ENCODE measurements around the gene PLPPR2. TPM values are rescaled to one million over a fixed set of nuclear protein-coding genes. Genes with fewer than 3 reads are reported as not detected.

PLPPR2 gene
- total and polyA plus RNA-seq, 7 donors, result 4.3 to 33.6 (median 20.8) TPM

GRCh38 chr19:11408591-11408990 is 53.4 kb downstream of the PLPPR2 start:
- H3K4me1 ChIP-seq, result no peaks in the 10 kb centered on the region
- TF ChIP-seq, protein P1, sequence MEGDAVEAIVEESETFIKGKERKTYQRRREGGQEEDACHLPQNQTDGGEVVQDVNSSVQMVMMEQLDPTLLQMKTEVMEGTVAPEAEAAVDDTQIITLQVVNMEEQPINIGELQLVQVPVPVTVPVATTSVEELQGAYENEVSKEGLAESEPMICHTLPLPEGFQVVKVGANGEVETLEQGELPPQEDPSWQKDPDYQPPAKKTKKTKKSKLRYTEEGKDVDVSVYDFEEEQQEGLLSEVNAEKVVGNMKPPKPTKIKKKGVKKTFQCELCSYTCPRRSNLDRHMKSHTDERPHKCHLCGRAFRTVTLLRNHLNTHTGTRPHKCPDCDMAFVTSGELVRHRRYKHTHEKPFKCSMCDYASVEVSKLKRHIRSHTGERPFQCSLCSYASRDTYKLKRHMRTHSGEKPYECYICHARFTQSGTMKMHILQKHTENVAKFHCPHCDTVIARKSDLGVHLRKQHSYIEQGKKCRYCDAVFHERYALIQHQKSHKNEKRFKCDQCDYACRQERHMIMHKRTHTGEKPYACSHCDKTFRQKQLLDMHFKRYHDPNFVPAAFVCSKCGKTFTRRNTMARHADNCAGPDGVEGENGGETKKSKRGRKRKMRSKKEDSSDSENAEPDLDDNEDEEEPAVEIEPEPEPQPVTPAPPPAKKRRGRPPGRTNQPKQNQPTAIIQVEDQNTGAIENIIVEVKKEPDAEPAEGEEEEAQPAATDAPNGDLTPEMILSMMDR (IDR thresholded peaks at IDR 0.05), result no peak
- no peak for DNase-seq
- 75 to 78% (median 77%) methylated on average over 4 of the region's 4 CpGs for whole genome bisulfite sequencing, 3 donors
- no peak for ATAC-seq
- H3K4me3 ChIP-seq, result no peak overlapping the region
- H3K36me3 ChIP-seq (ENCODE audit: insufficient read depth in 1 of 2, low read depth in 1 of 2), result no peaks in the 10 kb centered on the region
- peaks cover 0 to 18% (median 3%) of the 10 kb centered on the region in 3 donors for H3K27me3 ChIP-seq (ENCODE audit: insufficient read depth in 3 of 3, low read length in 2 of 3)
- intact Hi-C loops (cut with DNase I), result no loop called here
- H3K27ac ChIP-seq, result no peak overlapping the region
- no peaks in the 10 kb centered on the region for H3K9me3 ChIP-seq

- Histone ChIP-seq H3K27ac (no peak overlapping the region), H3K4me3 (no peak overlapping the region), H3K4me1 (no peaks in the 10 kb centered on the region), H3K36me3 (ENCODE audit: insufficient read depth in 1 of 2, low read depth in 1 of 2) (no peaks in the 10 kb centered on the region), H3K27me3 (ENCODE audit: insufficient read depth in 3 of 3, low read length in 2 of 3) (peaks cover 0 to 18% (median 3%) of the 10 kb centered on the region in 3 donors), H3K9me3 (no peaks in the 10 kb centered on the region)
- intact Hi-C loops (cut with DNase I), result no loop called here
- DNase-seq, result no peak
- WGBS, 3 donors, result 43 to 46% (median 43%) methylated on average over 8 of the region's 8 CpGs
- TF ChIP-seq, protein P1 (IDR thresholded peaks at IDR 0.05), result no peak
- no peak for ATAC-seq
Measured at GRCh38 chr19:11410682-11411081, 55.5 kb downstream of the PLPPR2 start.

GRCh38 chr19:11414544-11414943 is 59.3 kb downstream of the PLPPR2 start:
- no peak for DNase-seq
- Histone ChIP-seq H3K36me3 (ENCODE audit: insufficient read depth in 1 of 2, low read depth in 1 of 2) (no peaks in the 10 kb centered on the region), H3K4me1 (no peaks in the 10 kb centered on the region), H3K4me3 (no peak overlapping the region), H3K27me3 (ENCODE audit: insufficient read depth in 3 of 3, low read length in 2 of 3) (peaks cover 0 to 33% (median 7%) of the 10 kb centered on the region in 3 donors), H3K9me3 (no peaks in the 10 kb centered on the region), H3K27ac (no peak overlapping the region)
- WGBS, 3 donors, result 64 to 66% (median 66%) methylated on average over 2 of the region's 2 CpGs
- intact Hi-C loops (cut with DNase I), result no loop called here
- TF ChIP-seq, protein P1 (IDR thresholded peaks at IDR 0.05), result no peak
- no peak for ATAC-seq

Other genes with a start within 250 kb of the PLPPR2 start
- gene SPC24, start 199.7 kb upstream of the PLPPR2 start, total RNA-seq, result 1 to 10 TPM in 2 of 4 donors, under 1 TPM in 2; 0.51 to 1.7 (median 0.98) TPM
- under 1 TPM; 0.14 to 0.55 (median 0.44) TPM for gene SPC24, start 199.7 kb upstream of the PLPPR2 start, polyA plus RNA-seq
- gene KANK2, start 157.9 kb upstream of the PLPPR2 start, total RNA-seq, result 100 to 1,000 TPM in 1 of 4 donors, 10 to 100 TPM in 3; 44.0 to 103 (median 68.0) TPM
- gene KANK2, start 157.9 kb upstream of the PLPPR2 start, polyA plus RNA-seq, result 10 to 100 TPM; 23.7 to 29.9 (median 25.8) TPM
- under 1 TPM in 2 of 4 donors, not detected in 2; 0.48 to 0.49 TPM for gene ANGPTL8, start 115.8 kb upstream of the PLPPR2 start, total RNA-seq
- gene ANGPTL8, start 115.8 kb upstream of the PLPPR2 start, polyA plus RNA-seq, result 10 to 100 TPM in 1 of 3 donors, under 1 TPM in 2; 0.08 to 14.6 (median 0.15) TPM
- 10 to 100 TPM; 14.5 to 27.1 (median 17.8) TPM for gene DOCK6, start 92.9 kb upstream of the PLPPR2 start, total RNA-seq
- gene DOCK6, start 92.9 kb upstream of the PLPPR2 start, polyA plus RNA-seq, result 10 to 100 TPM in 2 of 3 donors, 1 to 10 TPM in 1; 8.7 to 16.0 (median 11.4) TPM
- not detected for gene TSPAN16, start 59.3 kb upstream of the PLPPR2 start, total RNA-seq
- gene TSPAN16, start 59.3 kb upstream of the PLPPR2 start, polyA plus RNA-seq, result not detected
- gene RAB3D, start 15.8 kb upstream of the PLPPR2 start, total RNA-seq, result 1 to 10 TPM; 4.0 to 5.6 (median 4.3) TPM
- 1 to 10 TPM; 1.1 to 1.6 (median 1.4) TPM for gene RAB3D, start 15.8 kb upstream of the PLPPR2 start, polyA plus RNA-seq
- gene TMEM205, start 9.2 kb upstream of the PLPPR2 start, total RNA-seq, result 10 to 100 TPM; 65.9 to 81.6 (median 70.5) TPM
- gene TMEM205, start 9.2 kb upstream of the PLPPR2 start, polyA plus RNA-seq, result 10 to 100 TPM; 63.0 to 95.1 (median 90.4) TPM
- 1 to 10 TPM; 2.4 to 9.2 (median 4.9) TPM for gene CCDC159, start 8.9 kb upstream of the PLPPR2 start, total RNA-seq
- gene CCDC159, start 8.9 kb upstream of the PLPPR2 start, polyA plus RNA-seq, result 1 to 10 TPM; 2.7 to 5.9 (median 5.3) TPM
- gene SWSAP1, start 19.2 kb downstream of the PLPPR2 start, total RNA-seq, result 1 to 10 TPM; 1.1 to 1.7 (median 1.4) TPM
- gene SWSAP1, start 19.2 kb downstream of the PLPPR2 start, polyA plus RNA-seq, result 1 to 10 TPM; 2.1 to 3.9 (median 2.3) TPM
- gene EPOR, start 28.9 kb downstream of the PLPPR2 start, total RNA-seq, result 1 to 10 TPM; 1.0 to 2.1 (median 1.7) TPM
- gene EPOR, start 28.9 kb downstream of the PLPPR2 start, polyA plus RNA-seq, result 1 to 10 TPM; 1.7 to 2.1 (median 2.1) TPM
- gene RGL3, start 63.9 kb downstream of the PLPPR2 start, total RNA-seq, result 1 to 10 TPM; 1.6 to 6.4 (median 3.0) TPM
- 1 to 10 TPM; 1.2 to 2.4 (median 2.2) TPM for gene RGL3, start 63.9 kb downstream of the PLPPR2 start, polyA plus RNA-seq
- under 1 TPM in 2 of 4 donors, not detected in 2; 0.13 to 0.17 TPM for gene ODAD3, start 79.7 kb downstream of the PLPPR2 start, total RNA-seq
- gene ODAD3, start 79.7 kb downstream of the PLPPR2 start, polyA plus RNA-seq, result under 1 TPM; 0.09 to 0.87 (median 0.20) TPM
- 10 to 100 TPM; 60.9 to 98.4 (median 74.6) TPM for gene PRKCSH, start 80.2 kb downstream of the PLPPR2 start, total RNA-seq
- 10 to 100 TPM; 48.5 to 59.7 (median 59.7) TPM for gene PRKCSH, start 80.2 kb downstream of the PLPPR2 start, polyA plus RNA-seq
- not detected for gene ELAVL3, start 125.6 kb downstream of the PLPPR2 start, total RNA-seq
- gene ELAVL3, start 125.6 kb downstream of the PLPPR2 start, polyA plus RNA-seq, result under 1 TPM in 1 of 3 donors, not detected in 2; 0.03 TPM
- gene ZNF653, start 150.4 kb downstream of the PLPPR2 start, total RNA-seq, result 10 to 100 TPM in 1 of 4 donors, 1 to 10 TPM in 3; 5.7 to 11.5 (median 7.3) TPM
- gene ZNF653, start 150.4 kb downstream of the PLPPR2 start, polyA plus RNA-seq, result 1 to 10 TPM; 4.0 to 6.5 (median 5.3) TPM
- 100 to 1,000 TPM in 2 of 4 donors, 10 to 100 TPM in 2; 84.3 to 113 (median 101) TPM for gene ECSIT, start 173.7 kb downstream of the PLPPR2 start, total RNA-seq
- gene ECSIT, start 173.7 kb downstream of the PLPPR2 start, polyA plus RNA-seq, result 100 to 1,000 TPM; 136 to 196 (median 162) TPM
- 10 to 100 TPM in 1 of 4 donors, 1 to 10 TPM in 3; 1.9 to 11.9 (median 5.6) TPM for gene CNN1, start 183.4 kb downstream of the PLPPR2 start, total RNA-seq
- gene CNN1, start 183.4 kb downstream of the PLPPR2 start, polyA plus RNA-seq, result 10 to 100 TPM in 1 of 3 donors, 1 to 10 TPM in 2; 4.4 to 11.0 (median 5.7) TPM
- 10 to 100 TPM; 24.3 to 47.3 (median 33.2) TPM for gene ELOF1, start 203.8 kb downstream of the PLPPR2 start, total RNA-seq
- gene ELOF1, start 203.8 kb downstream of the PLPPR2 start, polyA plus RNA-seq, result 10 to 100 TPM; 64.6 to 82.5 (median 72.2) TPM
- gene ACP5, start 222.2 kb downstream of the PLPPR2 start, total RNA-seq, result 1 to 10 TPM; 1.3 to 2.7 (median 1.9) TPM
- under 1 TPM; 0.44 to 0.78 (median 0.62) TPM for gene ACP5, start 222.2 kb downstream of the PLPPR2 start, polyA plus RNA-seq
- 1 to 10 TPM; 2.9 to 5.6 (median 4.5) TPM for gene ZNF627, start 242.1 kb downstream of the PLPPR2 start, total RNA-seq
- 1 to 10 TPM; 2.6 to 4.3 (median 2.9) TPM for gene ZNF627, start 242.1 kb downstream of the PLPPR2 start, polyA plus RNA-seq

Measured in psoas muscle (tissue), 8 donors.